ENCODE data around the gene PREB. TPM values are rescaled to one million over a fixed set of nuclear protein-coding genes. Genes with fewer than 3 reads are reported as not detected.

PREB gene
- total RNA-seq, 1 donor: 45.2 TPM

DNA sequence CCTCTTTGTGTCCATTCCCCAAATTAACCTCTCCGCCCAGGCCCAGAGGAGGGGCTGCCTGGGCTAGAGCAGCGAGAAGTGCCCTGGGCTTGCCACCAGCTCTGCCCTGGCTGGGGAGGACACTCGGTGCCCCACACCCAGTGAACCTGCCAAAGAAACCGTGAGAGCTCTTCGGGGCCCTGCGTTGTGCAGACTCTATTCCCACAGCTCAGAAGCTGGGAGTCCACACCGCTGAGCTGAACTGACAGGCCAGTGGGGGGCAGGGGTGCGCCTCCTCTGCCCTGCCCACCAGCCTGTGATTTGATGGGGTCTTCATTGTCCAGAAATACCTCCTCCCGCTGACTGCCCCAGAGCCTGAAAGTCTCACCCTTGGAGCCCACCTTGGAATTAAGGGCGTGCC lies 34.4 kb downstream of the PREB start:
- Histone ChIP-seq H3K27me3 (ENCODE audit: insufficient read depth, low read length) (peaks cover 2% of the 10 kb centered on the region), H3K4me1 (ENCODE audit: insufficient read depth, low read length) (peaks cover 5% of the 10 kb centered on the region), H4K20me1 (ENCODE audit: insufficient read depth, low read length) (no peaks in the 10 kb centered on the region), H2AFZ (ENCODE audit: low read length) (no peak overlapping the region), H3K79me2 (ENCODE audit: insufficient read depth, low read length) (no peaks in the 10 kb centered on the region), H3K27ac (ENCODE audit: low read depth, low read length) (no peak overlapping the region), H3K4me2 (ENCODE audit: insufficient read depth, low read length) (no peak overlapping the region), H3K36me3 (ENCODE audit: insufficient read depth, low read length) (no peaks in the 10 kb centered on the region), H3K9me3 (ENCODE audit: low read depth, low read length) (no peaks in the 10 kb centered on the region), H3K4me3 (ENCODE audit: insufficient read depth, low read length) (no peak overlapping the region)
- TF ChIP-seq, protein P1, sequence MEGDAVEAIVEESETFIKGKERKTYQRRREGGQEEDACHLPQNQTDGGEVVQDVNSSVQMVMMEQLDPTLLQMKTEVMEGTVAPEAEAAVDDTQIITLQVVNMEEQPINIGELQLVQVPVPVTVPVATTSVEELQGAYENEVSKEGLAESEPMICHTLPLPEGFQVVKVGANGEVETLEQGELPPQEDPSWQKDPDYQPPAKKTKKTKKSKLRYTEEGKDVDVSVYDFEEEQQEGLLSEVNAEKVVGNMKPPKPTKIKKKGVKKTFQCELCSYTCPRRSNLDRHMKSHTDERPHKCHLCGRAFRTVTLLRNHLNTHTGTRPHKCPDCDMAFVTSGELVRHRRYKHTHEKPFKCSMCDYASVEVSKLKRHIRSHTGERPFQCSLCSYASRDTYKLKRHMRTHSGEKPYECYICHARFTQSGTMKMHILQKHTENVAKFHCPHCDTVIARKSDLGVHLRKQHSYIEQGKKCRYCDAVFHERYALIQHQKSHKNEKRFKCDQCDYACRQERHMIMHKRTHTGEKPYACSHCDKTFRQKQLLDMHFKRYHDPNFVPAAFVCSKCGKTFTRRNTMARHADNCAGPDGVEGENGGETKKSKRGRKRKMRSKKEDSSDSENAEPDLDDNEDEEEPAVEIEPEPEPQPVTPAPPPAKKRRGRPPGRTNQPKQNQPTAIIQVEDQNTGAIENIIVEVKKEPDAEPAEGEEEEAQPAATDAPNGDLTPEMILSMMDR (IDR thresholded peaks at IDR 0.05; ENCODE audit: extremely low read depth, low read depth, low read length): no peak
- DNase-seq (ENCODE audit: insufficient read length, low spot score, missing footprints): peak; percentile 67

DNA sequence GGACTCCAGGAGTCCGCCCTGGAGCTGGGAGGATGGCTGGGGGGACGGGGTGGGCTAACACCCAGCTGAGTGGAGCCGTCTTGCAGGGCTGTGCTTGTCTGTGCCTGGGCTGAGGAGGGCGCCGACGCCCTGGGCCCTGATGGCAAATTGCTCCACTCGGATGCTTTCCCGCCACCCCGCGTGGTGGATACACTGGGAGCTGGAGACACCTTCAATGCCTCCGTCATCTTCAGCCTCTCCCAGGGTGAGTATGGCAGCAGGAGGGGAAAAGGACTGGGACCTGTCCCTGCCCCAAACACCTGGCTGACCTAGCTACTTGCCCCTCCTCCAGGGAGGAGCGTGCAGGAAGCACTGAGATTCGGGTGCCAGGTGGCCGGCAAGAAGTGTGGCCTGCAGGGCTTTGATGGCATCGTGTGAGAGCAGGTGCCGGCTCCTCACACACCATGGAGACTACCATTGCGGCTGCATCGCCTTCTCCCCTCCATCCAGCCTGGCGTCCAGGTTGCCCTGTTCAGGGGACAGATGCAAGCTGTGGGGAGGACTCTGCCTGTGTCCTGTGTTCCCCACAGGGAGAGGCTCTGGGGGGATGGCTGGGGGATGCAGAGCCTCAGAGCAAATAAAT lies 35.0 kb downstream of the PREB start:
- TF ChIP-seq, protein P1 (IDR thresholded peaks at IDR 0.05; ENCODE audit: extremely low read depth, low read depth, low read length): no peak
- H3K36me3 ChIP-seq (ENCODE audit: insufficient read depth, low read length): no peaks in the 10 kb centered on the region
- H3K4me3 ChIP-seq (ENCODE audit: insufficient read depth, low read length): no peak overlapping the region
- H3K9me3 ChIP-seq (ENCODE audit: low read depth, low read length): no peaks in the 10 kb centered on the region
- H4K20me1 ChIP-seq (ENCODE audit: insufficient read depth, low read length): no peaks in the 10 kb centered on the region
- H3K4me1 ChIP-seq (ENCODE audit: insufficient read depth, low read length): peaks cover 5% of the 10 kb centered on the region
- DNase-seq (ENCODE audit: insufficient read length, low spot score, missing footprints): peak; percentile 45
- no peaks in the 10 kb centered on the region for H3K27me3 ChIP-seq (ENCODE audit: insufficient read depth, low read length)
- no peak overlapping the region for H3K4me2 ChIP-seq (ENCODE audit: insufficient read depth, low read length)
- H3K27ac ChIP-seq (ENCODE audit: low read depth, low read length): no peak overlapping the region
- no peak overlapping the region for H2AFZ ChIP-seq (ENCODE audit: low read length)
- no peaks in the 10 kb centered on the region for H3K79me2 ChIP-seq (ENCODE audit: insufficient read depth, low read length)

DNA sequence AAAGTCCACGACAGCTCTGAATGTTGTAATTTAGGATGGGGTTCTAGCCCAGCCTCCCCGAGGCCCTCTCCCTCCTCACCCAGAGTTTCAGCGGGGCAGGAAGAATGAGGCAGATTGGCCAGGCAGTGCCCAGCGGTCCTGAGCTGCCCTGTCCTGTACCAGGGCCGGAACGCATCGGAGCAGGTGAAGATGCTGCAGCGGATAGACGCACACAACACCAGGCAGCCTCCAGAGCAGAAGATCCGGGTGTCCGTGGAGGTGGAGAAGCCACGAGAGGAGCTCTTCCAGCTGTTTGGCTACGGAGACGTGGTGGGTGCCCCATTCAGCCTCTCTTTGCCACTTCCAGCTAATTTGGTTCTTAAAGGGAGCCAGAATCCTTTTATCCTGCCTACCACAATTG lies 37.1 kb downstream of the PREB start:
- Histone ChIP-seq H3K4me3 (ENCODE audit: insufficient read depth, low read length) (no peak overlapping the region), H2AFZ (ENCODE audit: low read length) (no peak overlapping the region), H3K27me3 (ENCODE audit: insufficient read depth, low read length) (no peaks in the 10 kb centered on the region), H3K4me1 (ENCODE audit: insufficient read depth, low read length) (peaks cover 5% of the 10 kb centered on the region), H3K36me3 (ENCODE audit: insufficient read depth, low read length) (no peaks in the 10 kb centered on the region), H3K79me2 (ENCODE audit: insufficient read depth, low read length) (no peaks in the 10 kb centered on the region), H3K27ac (ENCODE audit: low read depth, low read length) (no peak overlapping the region), H4K20me1 (ENCODE audit: insufficient read depth, low read length) (no peaks in the 10 kb centered on the region), H3K9me3 (ENCODE audit: low read depth, low read length) (no peaks in the 10 kb centered on the region), H3K4me2 (ENCODE audit: insufficient read depth, low read length) (no peak overlapping the region)
- TF ChIP-seq, protein P1 (IDR thresholded peaks at IDR 0.05; ENCODE audit: extremely low read depth, low read depth, low read length): no peak
- DNase-seq (ENCODE audit: insufficient read length, low spot score, missing footprints): no peak

DNA sequence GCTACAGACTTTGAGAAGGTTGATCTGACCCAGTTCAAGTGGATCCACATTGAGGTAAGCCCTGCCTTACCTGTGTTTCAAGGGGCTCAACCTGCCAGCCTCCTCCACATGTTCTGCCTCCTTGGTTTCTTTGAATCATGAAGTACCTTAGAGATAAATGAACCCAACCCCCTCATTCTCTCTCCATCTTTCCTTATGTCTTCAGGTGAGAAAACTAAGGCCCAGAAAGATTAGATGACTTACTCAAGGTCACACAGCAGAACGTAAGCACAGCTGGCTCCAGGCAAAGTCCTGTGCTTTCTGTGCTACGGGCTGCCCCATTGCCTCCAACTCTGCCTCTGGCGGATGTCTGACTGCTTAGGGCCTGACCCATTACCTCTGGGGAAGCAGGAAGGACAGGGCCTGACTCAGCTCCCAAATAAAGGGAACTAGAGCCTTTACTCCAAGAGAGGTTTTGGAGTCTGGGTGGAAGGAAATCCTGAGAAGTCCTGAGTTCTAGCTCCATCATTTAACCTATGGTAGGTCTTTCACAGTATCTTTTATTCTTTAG lies 37.6 kb downstream of the PREB start:
- H3K36me3 ChIP-seq (ENCODE audit: insufficient read depth, low read length): no peaks in the 10 kb centered on the region
- DNase-seq (ENCODE audit: insufficient read length, low spot score, missing footprints): peak; percentile 69
- TF ChIP-seq, protein P1 (IDR thresholded peaks at IDR 0.05; ENCODE audit: extremely low read depth, low read depth, low read length): no peak
- H2AFZ ChIP-seq (ENCODE audit: low read length): no peak overlapping the region
- H3K9me3 ChIP-seq (ENCODE audit: low read depth, low read length): no peaks in the 10 kb centered on the region
- no peaks in the 10 kb centered on the region for H3K27me3 ChIP-seq (ENCODE audit: insufficient read depth, low read length)
- H3K4me1 ChIP-seq (ENCODE audit: insufficient read depth, low read length): peaks cover 5% of the 10 kb centered on the region
- H3K4me3 ChIP-seq (ENCODE audit: insufficient read depth, low read length): no peak overlapping the region
- H3K79me2 ChIP-seq (ENCODE audit: insufficient read depth, low read length): no peaks in the 10 kb centered on the region
- H3K4me2 ChIP-seq (ENCODE audit: insufficient read depth, low read length): no peak overlapping the region
- H3K27ac ChIP-seq (ENCODE audit: low read depth, low read length): no peak overlapping the region
- no peaks in the 10 kb centered on the region for H4K20me1 ChIP-seq (ENCODE audit: insufficient read depth, low read length)
